ENCODE measurements around the gene ELMO1. TPM values are rescaled to one million over a fixed set of nuclear protein-coding genes. Genes with fewer than 3 reads are reported as not detected.

The ELMO1 gene
- total and polyA plus RNA-seq, 2 of the 13 experiments (the other 11 are each of a cell fraction or from before 2014, with no cell fraction given) = 0.11 to 0.17 TPM

DNA sequence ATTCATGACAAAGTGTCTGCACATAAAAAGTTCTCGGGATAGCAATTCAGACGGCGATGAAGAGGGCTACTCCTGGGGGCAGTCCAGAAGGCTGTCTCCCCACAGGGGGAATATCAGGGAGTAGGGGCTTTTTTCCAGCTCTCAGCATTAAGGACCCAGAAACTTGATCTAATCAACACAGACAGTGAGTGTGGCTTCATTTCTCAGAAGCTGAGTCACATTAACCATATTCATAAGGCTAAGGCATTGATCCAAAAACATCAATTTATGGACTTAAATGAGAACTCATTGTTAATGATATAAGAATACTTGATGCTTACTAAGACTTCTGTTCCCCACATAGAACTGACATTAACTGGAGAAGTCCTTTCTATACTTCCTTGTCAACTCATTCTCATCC, 636.9 kb downstream of the ELMO1 start:
- H3K79me2 ChIP-seq (ENCODE audit: insufficient read depth, low read length) = no peaks in the 10 kb centered on the region
- H3K9me3 ChIP-seq (ENCODE audit: low read length) = no peaks in the 10 kb centered on the region
- intact Hi-C loops (cut with micrococcal nuclease; ENCODE audit: unreplicated experiment) (no loop called here), in situ Hi-C loops (cut with HindIII; ENCODE audit: extremely low pct_ligation_motif_present, low pct_unique_long_range_greater_than_20kb) (no loop called here)
- DNase-seq (ENCODE audit: low spot score) (no peak), ATAC-seq (no peak), FAIRE-seq (no peak)
- CTCF ChIA-PET (ENCODE audit: low intra/inter-chr PET ratio, low total read pairs) = no interaction called here
- no peaks in the 10 kb centered on the region for H4K20me1 ChIP-seq (ENCODE audit: insufficient read depth, low read length)
- peaks cover 18% of the 10 kb centered on the region for H3K4me1 ChIP-seq (ENCODE audit: insufficient read depth, low read length)
- no peaks in the 10 kb centered on the region for H3K36me3 ChIP-seq (replicated peaks in 1 of 2; ENCODE audit: control insufficient read depth in 1 of 2, insufficient read depth in 2 of 2, low read length in 2 of 2)
- TF ChIP-seq ADNP (CRISPR knock-in tag; IDR thresholded peaks at IDR 0.05) = no peak
- no peak for TF ChIP-seq ARNTL (CRISPR knock-in tag; IDR thresholded peaks at IDR 0.05)
- TF ChIP-seq ZNF468 (CRISPR knock-in tag; IDR thresholded peaks at IDR 0.05) = no peak
- no peak for TF ChIP-seq ZNF460 (CRISPR knock-in tag; IDR thresholded peaks at IDR 0.05; ENCODE audit: borderline replicate concordance)
- TF ChIP-seq ZBTB20 (CRISPR knock-in tag; IDR thresholded peaks at IDR 0.05; ENCODE audit: borderline replicate concordance, low read depth) = no peak
- TF ChIP-seq JARID2 (CRISPR knock-in tag; IDR thresholded peaks at IDR 0.05; ENCODE audit: insufficient replicate concordance) = no peak
- TF ChIP-seq, protein P1, sequence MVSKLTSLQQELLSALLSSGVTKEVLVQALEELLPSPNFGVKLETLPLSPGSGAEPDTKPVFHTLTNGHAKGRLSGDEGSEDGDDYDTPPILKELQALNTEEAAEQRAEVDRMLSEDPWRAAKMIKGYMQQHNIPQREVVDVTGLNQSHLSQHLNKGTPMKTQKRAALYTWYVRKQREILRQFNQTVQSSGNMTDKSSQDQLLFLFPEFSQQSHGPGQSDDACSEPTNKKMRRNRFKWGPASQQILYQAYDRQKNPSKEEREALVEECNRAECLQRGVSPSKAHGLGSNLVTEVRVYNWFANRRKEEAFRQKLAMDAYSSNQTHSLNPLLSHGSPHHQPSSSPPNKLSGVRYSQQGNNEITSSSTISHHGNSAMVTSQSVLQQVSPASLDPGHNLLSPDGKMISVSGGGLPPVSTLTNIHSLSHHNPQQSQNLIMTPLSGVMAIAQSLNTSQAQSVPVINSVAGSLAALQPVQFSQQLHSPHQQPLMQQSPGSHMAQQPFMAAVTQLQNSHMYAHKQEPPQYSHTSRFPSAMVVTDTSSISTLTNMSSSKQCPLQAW (CRISPR knock-in tag; IDR thresholded peaks at IDR 0.05) = no peak
- no peak for TF ChIP-seq DNMT3B (CRISPR knock-in tag; conservative IDR thresholded peaks at IDR 0.05)
- TF ChIP-seq ZNF121 (CRISPR knock-in tag; IDR thresholded peaks at IDR 0.05) = no peak
- TF ChIP-seq GTF3A (CRISPR knock-in tag; conservative IDR thresholded peaks at IDR 0.05) = no peak
- H2AFZ ChIP-seq (ENCODE audit: low read length) = no peak overlapping the region
- no peak overlapping the region for H3K4me2 ChIP-seq (ENCODE audit: low read depth, low read length)
- BruUV-seq (replicated peaks) = no TSS peak
- 41% methylated on average over 3 of the region's 3 CpGs for WGBS (ENCODE audit: low lambda C conversion rate)
- H3K9ac ChIP-seq (ENCODE audit: insufficient read depth, low read depth, low read length) = no peak overlapping the region
- H3K27ac ChIP-seq (ENCODE audit: extremely low read length, insufficient read depth, low read length) = no peak overlapping the region
- POLR2A ChIA-PET = no interaction called here
- no peaks in the 10 kb centered on the region; a peak in 1 of 5 replicates for H3K27me3 ChIP-seq (ENCODE audit: control insufficient read depth in 1 of 2, insufficient read depth in 2 of 2, low read length in 2 of 2)
- no peak overlapping the region for H3K4me3 ChIP-seq (replicated peaks in 1 of 3; ENCODE audit: insufficient read depth in 1 of 3, low read depth in 2 of 3, low read length in 3 of 3)

All from HepG2 (cell line).